SK-N-SH (cell line): ENCODE data around the gene PHACTR3. TPM values are rescaled to one million over a fixed set of nuclear protein-coding genes. Genes with fewer than 3 reads are reported as not detected.

Experiments used
- CTCF ChIA-PET: fragments of 300-600, 350-600 bp; formaldehyde crosslinking; extraction: SDS; loops from one replicate; lab custom pipeline; 2021; lab: Yijun Ruan, JAX
- POLR2A ChIA-PET: fragments of 350-600 bp; sonication (Branson Sonifier 250); formaldehyde crosslinking; extraction: SDS; loops from one replicate; lab custom pipeline; 2020; ENCODE audit warnings: antibody characterized with exemption, inconsistent platforms; lab: Yijun Ruan, JAX
- DNase-seq: peaks from one replicate; pipeline ENCODE4 v3.0.0; 2012
- H2AFZ ChIP-seq: fragments of 200-600 bp; sonication (generic); 2 replicates; pipeline ENCODE4 v1.8.1; 2016; ENCODE audit warnings: antibody characterized with exemption, mild to moderate bottlenecking, low read depth
- H3F3A ChIP-seq: fragments of 200-600 bp; sonication (generic); replicated peaks from 2 replicates; pipeline ENCODE3; 2016; ENCODE audit warnings: antibody characterized with exemption, mild to moderate bottlenecking; ENCODE audit not compliant: insufficient read depth
- H3K27ac ChIP-seq, 2 experiments: fragments of 200-500 bp in 1 of 2; fragments of 200-600 bp in 1 of 2; sonication (Bioruptor generic) in 1 of 2; sonication (generic), shearing (Covaris generic) in 1 of 2; 2 replicates each; pipeline versions ENCODE4 v1.5.1 to v1.6.1; 2014 to 2016; ENCODE audit warnings: low read depth in 2 of 2, inconsistent platforms in 1 of 2, low read length in 1 of 2, mild to moderate bottlenecking in 1 of 2, mixed read lengths in 1 of 2
- H3K27me3 ChIP-seq: fragments of 200-600 bp; sonication (generic), shearing (Covaris generic); 2 replicates; pipeline ENCODE4 v1.6.1; 2016; ENCODE audit warnings: mixed run types; ENCODE audit not compliant: insufficient read depth
- H3K36me3 ChIP-seq, 2 experiments: fragments of 200-500 bp in 1 of 2; fragments of 200-600 bp in 1 of 2; sonication (Bioruptor generic) in 1 of 2; sonication (generic) in 1 of 2; replicated peaks in 1 of 2; 2 replicates each; pipeline versions ENCODE3 to v1.5.1; 2014 to 2016; ENCODE audit warnings: low read length in 1 of 2, mild to moderate bottlenecking in 1 of 2; ENCODE audit not compliant: insufficient read depth in 2 of 2, control insufficient read depth in 1 of 2
- H3K4me1 ChIP-seq, 2 experiments: fragments of 200-500 bp in 1 of 2; fragments of 200-600 bp in 1 of 2; sonication (Bioruptor generic) in 1 of 2; sonication (generic), shearing (Covaris generic) in 1 of 2; 2 replicates each; pipeline versions ENCODE4 v1.5.1 to v1.6.1; 2014 to 2016; ENCODE audit warnings: low read depth in 1 of 2, low read length in 1 of 2, mixed run types in 1 of 2; ENCODE audit not compliant: insufficient read depth in 2 of 2, control insufficient read depth in 1 of 2
- H3K4me2 ChIP-seq: fragments of 200-600 bp; sonication (generic), shearing (Covaris generic); 2 replicates; pipeline ENCODE4 v1.6.1; 2017; ENCODE audit warnings: mixed run types
- H3K4me3 ChIP-seq, 2 experiments: fragments of 200-500 bp in 1 of 2; fragments of 200-600 bp in 1 of 2; sonication (Bioruptor generic) in 1 of 2; sonication (generic), shearing (Covaris generic) in 1 of 2; 2 replicates each; pipeline versions ENCODE4 v1.5.1 to v1.8.1; 2014 to 2016; ENCODE audit warnings: low read depth in 2 of 2, inconsistent platforms in 1 of 2, low read length in 1 of 2, mild to moderate bottlenecking in 1 of 2, mixed read lengths in 1 of 2, moderate library complexity in 1 of 2
- H3K79me2 ChIP-seq: fragments of 200-600 bp; sonication (generic); 2 replicates; pipeline ENCODE4 v1.8.1; 2017; ENCODE audit warnings: mild to moderate bottlenecking; ENCODE audit not compliant: insufficient read depth
- H3K9ac ChIP-seq: fragments of 200-600 bp; sonication (generic); 2 replicates; pipeline ENCODE4 v1.6.1; 2017; ENCODE audit warnings: mixed run types
- H3K9me2 ChIP-seq: fragments of 200-600 bp; sonication (generic); 2 replicates; pipeline ENCODE4 v1.6.1; 2017; ENCODE audit warnings: mixed run types
- H3K9me3 ChIP-seq: fragments of 200-600 bp; sonication (generic); 2 replicates; pipeline ENCODE4 v1.6.1; 2017; ENCODE audit warnings: mixed run types, mild to moderate bottlenecking, moderate library complexity
- H4K20me1 ChIP-seq: fragments of 200-600 bp; sonication (generic); 2 replicates; pipeline ENCODE4 v1.6.1; 2017; ENCODE audit warnings: mild to moderate bottlenecking, mixed run types; ENCODE audit not compliant: insufficient read depth
- CHD2 ChIP-seq: fragments of 150-350 bp; IDR thresholded peaks from 2 replicates; pipeline ENCODE4 v1.6.1; 2018; ENCODE audit warnings: low read length; ENCODE audit not compliant: partially characterized antibody
- EP300 ChIP-seq, 2 experiments: IDR thresholded peaks; 2 replicates each; pipeline versions ENCODE4 v1.4.0 to v1.6.1; 2012; ENCODE audit warnings: borderline replicate concordance in 1 of 2, low read depth in 1 of 2, low read length in 1 of 2
- EZH2phosphoT487 ChIP-seq: fragments of 200-600 bp; sonication (generic); IDR thresholded peaks from 2 replicates; pipeline ENCODE4 v1.6.1; 2017; ENCODE audit warnings: low read depth, mixed run types, mild to moderate bottlenecking, antibody characterized with exemption, moderate library complexity, borderline replicate concordance
- FOSL2 ChIP-seq: IDR thresholded peaks from 2 replicates; pipeline ENCODE4 v1.4.0; 2012; ENCODE audit warnings: low read depth, mild to moderate bottlenecking, moderate library complexity, borderline replicate concordance
- FOXM1 ChIP-seq: IDR thresholded peaks from 2 replicates; pipeline ENCODE4 v1.4.0; 2012; ENCODE audit warnings: low read depth, mild to moderate bottlenecking
- GABPA ChIP-seq: IDR thresholded peaks from 2 replicates; pipeline ENCODE4 v1.4.0; 2012; ENCODE audit warnings: low read depth, mild to moderate bottlenecking
- GATA2 ChIP-seq: sonication (generic); formaldehyde crosslinking; IDR thresholded peaks from 2 replicates; pipeline ENCODE4 v1.5.0; 2020; ENCODE audit warnings: mild to moderate bottlenecking, missing genetic modification reagents
- MAX ChIP-seq: IDR thresholded peaks from 2 replicates; pipeline ENCODE4 v1.4.0; 2012; ENCODE audit warnings: low read depth
- MEF2A ChIP-seq: IDR thresholded peaks from 2 replicates; pipeline ENCODE4 v1.4.0; 2012; ENCODE audit warnings: low read depth, borderline replicate concordance
- PBX3 ChIP-seq: IDR thresholded peaks from 2 replicates; pipeline ENCODE4; 2012
- POLR2AphosphoS5 ChIP-seq: IDR thresholded peaks from 2 replicates; pipeline ENCODE4 v1.6.1; 2012; ENCODE audit warnings: low read depth, low read length
- RCOR1 ChIP-seq: fragments of 150-350 bp; IDR thresholded peaks from 2 replicates; pipeline ENCODE4 v1.6.1; 2017; ENCODE audit warnings: antibody characterized with exemption, low read length
- REST ChIP-seq: IDR thresholded peaks from 2 replicates; pipeline ENCODE4 v1.6.1; 2012; ENCODE audit warnings: mild to moderate bottlenecking, low read depth, low read length, moderate library complexity
- RXRA ChIP-seq: IDR thresholded peaks from 2 replicates; pipeline ENCODE4 v1.4.0; 2012; ENCODE audit warnings: low read depth, mild to moderate bottlenecking, borderline replicate concordance
- SMC3 ChIP-seq: IDR thresholded peaks from 2 replicates; pipeline ENCODE4 v1.6.1; 2012; ENCODE audit warnings: low read depth, low read length, improper control_type of control experiment
- TEAD4 ChIP-seq: IDR thresholded peaks from 2 replicates; pipeline ENCODE4 v1.4.0; 2012; ENCODE audit warnings: mild to moderate bottlenecking, borderline replicate concordance; ENCODE audit not compliant: insufficient read depth
- WGBS: methylation state at CpG from one replicate; pipeline ENCODE4 v1.1.6; 2017; ENCODE audit warnings: low lambda C conversion rate; 5-methylcytosine and 5-hydroxymethylcytosine counted together
- polyA plus RNA-seq, 3 experiments: library from polyadenylated mRNA; depleted of rRNA; stranded (reverse); fragments of >200 nt; gene quantifications; 2 replicates each; pipeline ENCODE4 v1.2.3, GENCODE V29; 2012
- TF ChIP-seq, protein P1 (sequence below): IDR thresholded peaks from 2 replicates; pipeline ENCODE4 v1.4.0; 2012; ENCODE audit warnings: low read depth, borderline replicate concordance
- TF ChIP-seq, protein P2 (sequence below): fragments of 150-350 bp; IDR thresholded peaks from 2 replicates; pipeline ENCODE4 v1.6.1; 2016; ENCODE audit warnings: mild to moderate bottlenecking, low read depth, low read length
- TF ChIP-seq, protein P3 (sequence below): IDR thresholded peaks from 2 replicates; pipeline ENCODE4 v1.4.0; 2012; ENCODE audit warnings: low read depth, borderline replicate concordance
- TF ChIP-seq, protein P4 (sequence below): fragments of 200-600 bp; sonication (generic); IDR thresholded peaks from 2 replicates; pipeline ENCODE4 v1.6.1; 2017; ENCODE audit warnings: antibody characterized with exemption, mild to moderate bottlenecking, moderate library complexity

Gene PHACTR3
- polyA plus RNA-seq, 1 of the 3 experiments (the other 2 are of a cell fraction): 0.10 TPM

- no peak for DNase-seq
- no peak for TF ChIP-seq PBX3
- no peak for TF ChIP-seq REST
- no peak for TF ChIP-seq CHD2
- TF ChIP-seq EZH2phosphoT487: no peak
- no peak for TF ChIP-seq FOSL2
- no peak for TF ChIP-seq POLR2AphosphoS5
- TF ChIP-seq GATA2 (CRISPR knock-in tag): no peak
- TF ChIP-seq SMC3: no peak
- TF ChIP-seq, protein P1, sequence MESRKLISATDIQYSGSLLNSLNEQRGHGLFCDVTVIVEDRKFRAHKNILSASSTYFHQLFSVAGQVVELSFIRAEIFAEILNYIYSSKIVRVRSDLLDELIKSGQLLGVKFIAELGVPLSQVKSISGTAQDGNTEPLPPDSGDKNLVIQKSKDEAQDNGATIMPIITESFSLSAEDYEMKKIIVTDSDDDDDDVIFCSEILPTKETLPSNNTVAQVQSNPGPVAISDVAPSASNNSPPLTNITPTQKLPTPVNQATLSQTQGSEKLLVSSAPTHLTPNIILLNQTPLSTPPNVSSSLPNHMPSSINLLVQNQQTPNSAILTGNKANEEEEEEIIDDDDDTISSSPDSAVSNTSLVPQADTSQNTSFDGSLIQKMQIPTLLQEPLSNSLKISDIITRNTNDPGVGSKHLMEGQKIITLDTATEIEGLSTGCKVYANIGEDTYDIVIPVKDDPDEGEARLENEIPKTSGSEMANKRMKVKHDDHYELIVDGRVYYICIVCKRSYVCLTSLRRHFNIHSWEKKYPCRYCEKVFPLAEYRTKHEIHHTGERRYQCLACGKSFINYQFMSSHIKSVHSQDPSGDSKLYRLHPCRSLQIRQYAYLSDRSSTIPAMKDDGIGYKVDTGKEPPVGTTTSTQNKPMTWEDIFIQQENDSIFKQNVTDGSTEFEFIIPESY: no peak
- TF ChIP-seq, protein P2, sequence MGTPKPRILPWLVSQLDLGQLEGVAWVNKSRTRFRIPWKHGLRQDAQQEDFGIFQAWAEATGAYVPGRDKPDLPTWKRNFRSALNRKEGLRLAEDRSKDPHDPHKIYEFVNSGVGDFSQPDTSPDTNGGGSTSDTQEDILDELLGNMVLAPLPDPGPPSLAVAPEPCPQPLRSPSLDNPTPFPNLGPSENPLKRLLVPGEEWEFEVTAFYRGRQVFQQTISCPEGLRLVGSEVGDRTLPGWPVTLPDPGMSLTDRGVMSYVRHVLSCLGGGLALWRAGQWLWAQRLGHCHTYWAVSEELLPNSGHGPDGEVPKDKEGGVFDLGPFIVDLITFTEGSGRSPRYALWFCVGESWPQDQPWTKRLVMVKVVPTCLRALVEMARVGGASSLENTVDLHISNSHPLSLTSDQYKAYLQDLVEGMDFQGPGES: no peak
- no peak for TF ChIP-seq MEF2A
- TF ChIP-seq TEAD4: no peak
- TF ChIP-seq, protein P3, sequence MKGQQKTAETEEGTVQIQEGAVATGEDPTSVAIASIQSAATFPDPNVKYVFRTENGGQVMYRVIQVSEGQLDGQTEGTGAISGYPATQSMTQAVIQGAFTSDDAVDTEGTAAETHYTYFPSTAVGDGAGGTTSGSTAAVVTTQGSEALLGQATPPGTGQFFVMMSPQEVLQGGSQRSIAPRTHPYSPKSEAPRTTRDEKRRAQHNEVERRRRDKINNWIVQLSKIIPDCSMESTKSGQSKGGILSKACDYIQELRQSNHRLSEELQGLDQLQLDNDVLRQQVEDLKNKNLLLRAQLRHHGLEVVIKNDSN: no peak
- TF ChIP-seq RXRA: no peak
- TF ChIP-seq FOXM1: no peak
- no peak for TF ChIP-seq RCOR1
- TF ChIP-seq MAX: no peak
- TF ChIP-seq, protein P4, sequence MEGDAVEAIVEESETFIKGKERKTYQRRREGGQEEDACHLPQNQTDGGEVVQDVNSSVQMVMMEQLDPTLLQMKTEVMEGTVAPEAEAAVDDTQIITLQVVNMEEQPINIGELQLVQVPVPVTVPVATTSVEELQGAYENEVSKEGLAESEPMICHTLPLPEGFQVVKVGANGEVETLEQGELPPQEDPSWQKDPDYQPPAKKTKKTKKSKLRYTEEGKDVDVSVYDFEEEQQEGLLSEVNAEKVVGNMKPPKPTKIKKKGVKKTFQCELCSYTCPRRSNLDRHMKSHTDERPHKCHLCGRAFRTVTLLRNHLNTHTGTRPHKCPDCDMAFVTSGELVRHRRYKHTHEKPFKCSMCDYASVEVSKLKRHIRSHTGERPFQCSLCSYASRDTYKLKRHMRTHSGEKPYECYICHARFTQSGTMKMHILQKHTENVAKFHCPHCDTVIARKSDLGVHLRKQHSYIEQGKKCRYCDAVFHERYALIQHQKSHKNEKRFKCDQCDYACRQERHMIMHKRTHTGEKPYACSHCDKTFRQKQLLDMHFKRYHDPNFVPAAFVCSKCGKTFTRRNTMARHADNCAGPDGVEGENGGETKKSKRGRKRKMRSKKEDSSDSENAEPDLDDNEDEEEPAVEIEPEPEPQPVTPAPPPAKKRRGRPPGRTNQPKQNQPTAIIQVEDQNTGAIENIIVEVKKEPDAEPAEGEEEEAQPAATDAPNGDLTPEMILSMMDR: no peak
- TF ChIP-seq GABPA: no peak
- no peak for TF ChIP-seq EP300 (IDR thresholded peaks at IDR 0.05; ENCODE audit: borderline replicate concordance in 1 of 2, low read depth in 1 of 2, low read length in 1 of 2)
- Histone ChIP-seq H3K27me3 (no peaks in the 10 kb centered on the region), H3K9ac (no peak overlapping the region), H4K20me1 (no peaks in the 10 kb centered on the region), H3K27ac (no peak overlapping the region), H3K4me3 (no peak overlapping the region), H3K9me2 (no peaks in the 10 kb centered on the region), H3K4me1 (no peaks in the 10 kb centered on the region), H2AFZ (no peak overlapping the region), H3K4me2 (no peak overlapping the region), H3F3A (no peaks in the 10 kb centered on the region), H3K9me3 (no peaks in the 10 kb centered on the region), H3K36me3 (no peaks in the 10 kb centered on the region), H3K79me2 (no peaks in the 10 kb centered on the region)
- CTCF ChIA-PET: interaction anchor here (1.8 to 8.0 kb wide), 4 partner anchors 145 to 175 kb away, joined by 5 to 190 read pairs (median 8); partner anchors contain the start of gene PHACTR3
- 43% methylated on average over 4 of the region's 4 CpGs for WGBS
- POLR2A ChIA-PET: no interaction called here
Observed at GRCh38 chr20:59746155-59746554, 141.8 kb downstream of the PHACTR3 start.
